Stimulated activated CD8-positive, alpha-beta memory T cell treated with anti-CD3 and anti-CD28 coated beads, Interleukin-2, amount 100 ng/mL, for 48 hours (primary cell): ENCODE data around the gene HIBADH.

Source experiments
- DNase-seq, 2 donors: peaks; one replicate each; pipeline ENCODE4 v3.0.0-alpha.2; 2020; ENCODE audit warnings: low read depth in 2 of 2

The HIBADH gene

DNA sequence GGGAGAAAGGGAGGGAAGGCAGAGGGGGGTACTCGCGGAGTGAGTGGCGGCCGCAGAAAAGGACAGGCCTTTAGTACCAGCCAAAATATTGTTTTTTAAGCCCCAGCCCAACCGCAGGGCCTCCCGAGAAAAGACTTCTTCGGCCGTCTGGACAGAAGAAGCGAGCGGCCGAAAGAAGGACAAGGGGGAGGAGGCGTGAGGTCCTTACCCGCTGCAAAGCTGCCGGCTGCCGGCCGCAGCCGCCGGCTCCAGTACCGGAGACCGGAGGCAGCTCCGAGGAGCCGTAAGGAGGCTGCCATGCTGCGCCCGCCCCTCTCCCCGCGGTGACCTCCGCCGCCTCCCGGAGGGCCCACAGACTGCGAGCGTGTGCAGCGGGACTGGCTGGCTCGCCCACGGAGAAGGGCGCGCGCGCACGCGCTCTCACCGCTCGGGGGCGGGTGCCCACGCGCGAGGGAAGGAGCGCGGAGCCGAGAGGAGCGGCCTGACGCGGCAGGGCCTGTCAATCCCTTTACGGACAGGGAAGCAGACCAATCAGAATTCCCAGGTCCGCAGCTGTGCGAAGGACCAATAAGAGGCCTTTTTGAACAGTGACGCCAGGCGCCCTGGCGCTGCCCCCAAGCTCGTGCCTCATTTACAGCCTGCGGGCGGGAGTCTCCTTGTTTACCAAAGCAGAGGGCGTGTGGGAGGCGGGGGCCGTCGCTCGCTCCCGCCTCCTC, at the start of gene HIBADH:
TSS of gene HIBADH (minus strand) at position 394 of the 716 bp plus-strand sequence. CDS start at position 299, 95 bp downstream.
- DNase-seq, result peak; percentile 78 to 89

DNA sequence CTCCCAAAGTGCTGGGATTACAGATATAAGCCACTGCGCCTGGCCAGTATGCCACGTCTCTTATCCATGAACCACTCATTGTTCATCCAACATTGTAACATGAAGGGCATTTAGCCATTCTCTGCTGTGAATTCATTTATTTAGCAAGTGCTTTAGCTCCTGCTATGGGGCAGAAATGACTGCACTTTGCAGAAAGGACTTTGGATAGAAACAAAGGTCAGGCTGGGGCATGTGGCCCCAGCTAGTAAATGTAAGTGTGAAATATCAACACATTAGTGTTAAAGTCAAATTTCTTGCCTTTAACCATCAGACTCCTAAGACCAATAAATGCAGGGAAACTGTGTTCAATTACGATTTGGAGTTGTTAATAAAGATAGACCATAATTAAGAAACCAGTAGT, 49.5 kb upstream of the HIBADH start:
- no peak for DNase-seq

DNA sequence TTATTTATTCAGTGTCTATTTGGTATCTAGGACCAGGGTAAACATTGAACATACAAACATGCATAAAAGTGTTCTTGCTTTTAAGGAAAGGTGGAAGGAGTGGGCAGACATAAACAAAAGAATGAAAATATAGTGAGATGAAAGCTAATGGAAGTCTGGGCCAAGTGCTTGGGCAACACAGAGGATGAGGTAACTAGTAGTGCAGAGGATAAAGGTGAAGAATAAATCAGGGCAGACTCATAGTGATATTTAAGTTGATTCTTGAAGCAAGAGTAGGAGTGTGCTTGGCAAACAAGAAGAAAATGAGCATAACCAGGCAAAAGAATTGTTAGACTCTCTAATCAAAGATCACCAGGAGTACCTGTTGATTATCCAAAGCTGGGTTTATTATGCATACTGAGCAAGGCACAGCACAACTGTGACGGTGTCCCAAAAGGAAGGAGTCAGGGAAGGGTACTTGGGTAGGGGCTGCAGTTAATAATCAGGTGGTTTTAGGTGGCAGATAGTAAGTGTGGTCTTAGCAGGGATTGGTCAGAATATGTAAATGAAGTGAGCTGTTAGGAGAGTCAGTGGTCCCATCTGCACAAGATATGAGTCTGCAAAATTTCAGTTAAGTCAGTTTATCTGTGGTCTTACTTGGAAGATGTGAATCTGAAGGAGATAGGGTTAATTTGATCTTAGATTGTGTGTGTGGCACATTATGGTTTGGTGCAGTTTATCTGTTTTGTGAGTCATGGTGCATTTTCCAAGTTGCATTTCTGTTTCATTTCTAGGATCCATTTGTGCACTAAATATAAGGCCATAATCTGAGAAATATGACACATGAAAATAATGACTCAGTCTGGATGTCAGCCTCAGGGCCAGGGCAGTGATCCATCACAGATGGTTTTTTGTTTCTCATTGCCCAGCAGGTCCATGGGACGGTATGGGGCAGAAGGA, 46.7 kb upstream of the HIBADH start:
- no peak for DNase-seq

- no peak for DNase-seq
Observed at GRCh38 chr7:27708485-27708884, 45.8 kb upstream of the HIBADH start.

- no peak for DNase-seq
Observed at GRCh38 chr7:27705200-27705594, 42.5 kb upstream of the HIBADH start.

DNA sequence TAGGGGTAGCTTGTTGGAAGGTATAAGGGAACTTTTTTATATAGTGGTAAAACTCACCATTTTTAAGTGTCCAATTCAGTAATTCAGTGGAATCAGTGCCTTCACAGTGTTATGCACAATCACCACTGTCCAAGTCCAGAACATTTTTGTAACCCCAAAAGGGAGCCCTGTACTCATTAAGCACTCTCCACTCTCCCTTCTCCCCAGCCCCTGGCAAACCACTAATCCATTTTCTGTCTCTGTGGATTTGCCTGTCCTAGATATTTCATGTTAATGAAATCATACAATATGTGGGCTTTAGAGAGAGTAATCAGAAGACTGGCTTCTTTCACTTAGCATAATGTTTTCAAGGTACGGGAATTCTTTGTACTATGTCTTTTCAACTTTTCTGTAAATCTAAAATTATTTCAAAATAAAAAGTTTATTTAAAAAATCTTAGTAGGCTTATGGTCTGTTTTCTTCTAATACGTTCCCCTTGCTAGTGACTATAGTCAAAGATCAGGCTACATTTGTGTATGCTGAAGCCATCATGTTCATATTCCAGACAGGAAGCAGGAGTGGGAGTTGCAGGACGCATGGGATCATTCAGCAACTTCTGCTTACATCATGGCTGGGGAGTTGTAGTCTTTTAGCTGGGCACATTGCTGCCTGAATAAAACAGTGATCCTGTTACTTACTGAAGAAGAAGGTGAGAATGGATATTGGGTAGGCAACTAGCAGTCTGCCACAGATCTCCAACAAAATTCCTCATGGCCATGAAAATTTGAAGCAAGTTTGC, 41.9 kb upstream of the HIBADH start:
- DNase-seq, result no peak

GRCh38 chr7:27703181-27703580, 40.5 kb upstream of the HIBADH start:
- no peak for DNase-seq

DNA sequence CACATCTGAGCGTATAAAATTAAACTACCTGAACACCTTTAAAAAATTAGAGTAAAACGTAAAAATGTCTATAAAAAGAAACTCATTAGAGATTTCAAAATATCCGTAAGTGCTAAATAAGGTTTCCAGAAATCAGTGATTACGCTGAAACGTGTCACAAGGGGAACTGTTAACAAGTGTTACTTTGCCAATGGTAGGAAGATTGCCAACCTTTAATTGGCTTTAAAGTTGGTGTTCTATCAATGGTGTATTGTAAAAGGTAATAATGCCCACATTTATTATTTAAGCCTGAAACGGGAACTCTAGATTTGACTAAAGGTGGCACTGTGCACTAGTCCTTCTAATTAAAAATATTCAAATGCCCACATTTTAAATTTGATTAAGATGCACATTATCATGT, 37.8 kb upstream of the HIBADH start:
- no peak for DNase-seq

DNA sequence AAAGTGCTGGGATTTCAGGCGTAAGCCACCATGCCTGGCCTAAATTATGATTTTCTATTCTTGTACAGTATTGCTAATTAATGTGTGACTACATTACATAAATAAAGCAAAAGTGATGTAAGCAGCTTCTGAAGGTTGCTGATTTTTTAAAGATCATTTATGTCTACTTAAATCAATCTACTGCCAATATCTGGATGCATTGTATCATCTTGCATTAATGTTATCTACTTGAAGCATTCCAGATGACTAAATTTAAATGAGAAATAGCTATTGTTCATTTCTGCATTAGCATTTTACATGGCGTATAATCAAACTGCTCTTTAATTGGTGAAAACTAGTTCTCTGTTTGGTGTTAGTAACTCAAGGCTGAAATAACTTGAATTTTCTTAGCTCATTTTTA, 37.1 kb upstream of the HIBADH start:
- DNase-seq, result no peak

- DNase-seq, result no peak
Observed at GRCh38 chr7:27697861-27698430, 35.3 kb upstream of the HIBADH start.

GRCh38 chr7:27695096-27695495, 32.4 kb upstream of the HIBADH start:
- no peak for DNase-seq

DNA sequence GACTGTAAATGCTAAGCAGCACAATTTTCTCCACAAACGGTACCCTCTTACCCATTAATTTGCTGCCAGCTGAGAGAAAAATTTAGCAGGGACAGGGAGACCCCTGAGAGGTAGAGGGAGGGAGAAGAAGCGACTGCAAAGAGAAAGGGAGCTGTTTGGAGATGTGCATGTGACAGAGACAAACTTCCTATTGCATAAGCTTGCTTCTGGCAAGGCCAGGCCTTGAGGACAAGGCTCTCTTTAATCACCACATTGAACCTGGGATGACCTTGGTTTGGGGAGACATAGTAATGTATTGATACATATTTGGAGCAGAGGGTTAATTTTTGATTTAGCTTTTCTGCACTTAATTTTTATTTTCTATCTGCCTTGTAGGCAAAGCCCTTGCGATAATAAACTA, 31.1 kb upstream of the HIBADH start:
- DNase-seq, result no peak

DNA sequence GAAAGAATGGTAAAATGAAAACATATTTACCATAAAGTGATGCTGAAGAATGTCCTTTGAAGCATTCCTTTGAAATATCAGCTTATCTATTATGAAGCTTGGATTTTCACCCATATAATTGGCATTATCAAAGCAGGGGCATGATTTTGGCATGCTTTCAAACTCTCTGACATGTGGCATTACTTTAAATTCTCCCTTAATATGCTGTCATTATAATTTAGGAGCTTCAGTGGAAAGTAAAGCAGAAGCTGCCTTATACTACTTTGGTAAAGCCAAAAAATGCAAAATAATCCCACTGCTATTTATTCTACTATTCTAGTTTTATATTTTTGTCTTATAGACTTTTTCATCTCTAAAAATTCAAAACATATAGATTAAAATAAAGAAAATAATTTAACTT, 28.0 kb upstream of the HIBADH start:
- no peak for DNase-seq

DNA sequence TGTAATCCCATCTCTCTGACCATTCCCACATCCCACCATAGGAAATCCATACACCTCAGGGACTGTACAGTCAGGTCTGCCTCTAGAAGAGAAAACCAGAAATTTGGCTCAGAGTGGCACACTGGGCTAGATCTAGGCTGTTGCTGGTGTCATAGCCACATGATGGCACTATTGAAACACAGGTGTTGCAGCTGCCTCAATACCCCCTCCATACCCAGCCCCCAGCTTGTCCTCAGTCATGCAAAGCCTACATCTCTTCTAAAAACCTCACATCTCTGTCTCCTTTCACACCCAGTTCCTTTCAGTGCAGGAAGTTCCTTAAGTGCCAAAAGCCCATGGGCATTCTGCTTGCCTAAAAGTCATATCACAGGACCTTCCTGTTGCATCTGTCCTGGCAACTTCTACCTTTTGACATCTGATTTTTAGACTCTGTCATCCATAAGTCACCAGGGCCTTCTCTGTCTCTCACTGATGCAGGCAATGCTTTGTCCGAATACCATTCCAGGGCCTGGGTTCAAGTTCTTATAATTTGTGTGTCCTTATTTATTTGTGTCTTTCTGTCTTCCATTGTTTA, 27.0 kb upstream of the HIBADH start:
- DNase-seq, result no peak

DNA sequence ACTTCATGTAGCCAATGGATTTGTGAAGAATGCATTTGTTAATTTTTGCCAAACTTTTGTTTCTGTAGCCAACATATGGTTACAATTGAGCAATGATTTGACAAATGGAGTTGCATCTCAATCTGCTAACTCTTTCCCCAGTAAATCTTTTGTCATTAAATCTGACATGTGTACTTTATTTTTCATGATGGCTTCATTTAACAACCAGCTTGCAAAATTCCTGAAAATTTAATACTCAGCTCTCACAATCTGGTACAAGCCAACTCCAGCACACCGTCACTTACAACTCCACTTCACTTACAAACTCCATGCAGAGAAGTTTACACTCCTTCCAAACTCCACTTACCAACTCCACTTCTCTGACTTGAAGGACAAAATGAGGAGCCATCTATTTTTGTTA, 26.5 kb upstream of the HIBADH start:
- no peak for DNase-seq

DNA sequence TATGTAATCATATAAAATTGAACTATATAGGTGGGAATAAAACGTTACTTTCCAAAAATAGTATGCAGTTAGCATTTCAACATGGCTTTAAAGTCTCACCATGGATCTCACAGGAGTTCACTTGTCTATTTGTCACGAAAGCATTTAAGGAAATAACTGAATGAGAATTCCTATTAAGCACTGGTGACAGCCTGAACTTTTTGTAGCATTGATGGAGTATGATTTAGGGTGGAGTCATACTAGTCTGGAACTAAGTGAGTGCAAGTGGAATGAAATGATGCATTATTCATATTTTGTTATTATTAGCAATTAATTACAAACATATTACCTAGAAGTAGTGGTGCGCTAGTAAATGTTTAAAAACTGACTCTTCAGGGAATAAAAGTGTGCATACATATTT, 26.0 kb upstream of the HIBADH start:
- DNase-seq, result no peak

DNA sequence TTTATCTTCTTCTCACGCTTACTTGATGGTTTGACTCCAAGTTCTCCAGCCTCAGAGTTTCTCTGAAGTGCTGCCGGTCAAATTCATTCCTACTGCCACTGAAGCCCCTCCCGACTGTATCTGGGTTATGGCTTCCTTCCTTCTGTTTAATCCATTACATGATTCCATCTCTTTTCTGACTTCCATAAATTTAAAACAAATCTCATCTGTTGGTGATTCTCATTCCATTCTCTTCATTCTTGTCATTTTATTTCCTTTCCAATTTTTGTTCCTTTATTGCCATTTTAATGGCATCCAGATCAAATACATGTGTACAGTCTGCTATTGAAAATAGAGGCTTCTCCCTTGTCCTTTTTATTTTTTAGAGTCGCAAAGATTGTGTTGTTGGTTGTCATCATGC, 25.4 kb upstream of the HIBADH start:
- DNase-seq, result no peak

GRCh38 chr7:27686315-27686714, 23.6 kb upstream of the HIBADH start:
- DNase-seq, result no peak

DNA sequence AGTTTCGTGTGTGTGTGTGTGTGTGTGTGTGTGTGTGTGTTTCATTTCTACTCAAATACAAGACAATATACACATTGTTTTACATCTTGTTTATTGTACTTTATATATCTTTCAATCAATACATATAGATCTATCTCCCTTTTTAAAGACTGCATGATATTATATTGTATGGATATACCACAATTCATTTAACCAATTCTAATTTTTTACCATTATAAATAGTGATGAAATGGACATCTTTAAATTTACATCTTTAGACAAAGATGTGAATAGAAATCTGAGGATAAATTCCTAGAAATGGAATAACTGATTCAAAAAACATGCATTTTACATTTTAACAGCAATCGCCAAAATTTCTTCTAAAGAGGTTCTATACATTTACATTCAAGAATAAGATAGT, 23.2 kb upstream of the HIBADH start:
- no peak for DNase-seq

GRCh38 chr7:27685209-27685608, 22.5 kb upstream of the HIBADH start:
- no peak for DNase-seq

GRCh38 chr7:27684491-27684890, 21.8 kb upstream of the HIBADH start:
- no peak for DNase-seq

DNA sequence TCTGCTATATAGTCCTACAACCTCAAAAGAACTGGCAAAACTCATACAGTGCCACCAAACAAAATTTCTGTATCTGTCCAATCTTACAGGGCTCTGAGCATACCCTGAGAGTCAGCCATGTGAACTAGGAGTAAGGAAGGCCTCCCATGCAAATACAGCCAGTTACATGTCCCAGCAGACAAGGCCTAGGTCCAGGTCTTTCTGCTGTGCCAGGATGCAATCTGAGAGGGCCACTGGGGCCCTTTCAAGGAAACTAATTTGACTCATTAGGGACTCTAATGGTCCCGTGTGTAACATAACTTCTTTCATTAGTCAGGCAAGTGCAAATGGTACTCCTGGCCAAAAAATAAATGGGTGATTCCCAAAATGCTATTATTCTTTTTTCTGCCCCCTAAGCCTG, 17.9 kb upstream of the HIBADH start:
- DNase-seq, result no peak
